Heart right ventricle (tissue), 16 donors: Measurements from ENCODE around the gene RSRC2. TPM values are rescaled to one million over a fixed set of nuclear protein-coding genes. Genes with fewer than 3 reads are reported as not detected.
"Not testable (repeated sequence)": the region's sequence is repeated elsewhere in the genome, so short reads cannot be mapped to it uniquely, and the experiment has no call there.

Experiments used
- ATAC-seq, 8 donors: fragments of 200-7000 bp; cut with Tn5 transposase; one replicate each; pipeline ENCODE4 v1.9.1; 2020; ENCODE audit warnings: mild to moderate bottlenecking in 8 of 8, moderate library complexity in 8 of 8, moderate number of reproducible peaks in 1 of 8
- DNase-seq, 2 donors: peaks; one replicate each; pipeline ENCODE4 v3.0.0-alpha.2; 2020
- H3K27ac ChIP-seq, 10 donors: fragments of 200-600 bp; sonication (generic) in 2 of 10; one replicate each; pipeline versions ENCODE4 v1.5.0 to v1.8.0; 2020 to 2022; ENCODE audit warnings: mild to moderate bottlenecking in 3 of 10
- H3K27me3 ChIP-seq, 7 donors: fragments of 200-600 bp; one replicate each; pipeline ENCODE4 v1.8.0; 2021 to 2022; ENCODE audit warnings: mild to moderate bottlenecking in 2 of 7
- H3K36me3 ChIP-seq, 9 donors: fragments of 200-600 bp; sonication (generic) in 1 of 9; one replicate each; pipeline versions ENCODE4 v1.5.0 to v1.8.0; 2020 to 2022; ENCODE audit warnings: mild to moderate bottlenecking in 2 of 9
- H3K4me1 ChIP-seq, 9 donors: fragments of 200-600 bp; sonication (generic) in 1 of 9; one replicate each; pipeline versions ENCODE4 v1.5.0 to v1.8.0; 2020 to 2022; ENCODE audit warnings: mild to moderate bottlenecking in 4 of 9
- H3K4me3 ChIP-seq, 10 donors: fragments of 200-600 bp; sonication (generic) in 2 of 10; one replicate each; pipeline versions ENCODE4 v1.5.0 to v1.8.0; 2020 to 2022; ENCODE audit warnings: mild to moderate bottlenecking in 7 of 10, moderate library complexity in 2 of 10
- H3K9me3 ChIP-seq, 11 donors: fragments of 200-600 bp in 10 of 11; sonication (generic) in 2 of 11; one replicate each; pipeline versions ENCODE4 v1.5.0 to v1.8.0; 2013 to 2022; ENCODE audit warnings: mild to moderate bottlenecking in 2 of 11, control low read depth in 1 of 11, moderate library complexity in 1 of 11
- CTCF ChIP-seq, 9 donors: fragments of 200-600 bp; sonication (generic) in 2 of 9; IDR thresholded peaks; one replicate each; pipeline versions ENCODE4 v1.5.0 to v1.8.0; 2021 to 2022; ENCODE audit warnings: antibody characterized with exemption in 9 of 9, mild to moderate bottlenecking in 5 of 9, moderate library complexity in 1 of 9
- WGBS, 2 donors: extraction: QIAGEN DNeasy Blood & Tissue Kit; methylation state at CpG; one replicate each; pipeline ENCODE4 v1.1.7; 2013; ENCODE audit warnings: inconsistent platforms in 1 of 2; 5-methylcytosine and 5-hydroxymethylcytosine counted together
- intact Hi-C, 10 donors: fragments of 100-400 bp; cut with DNase I; formaldehyde crosslinking; loops; one replicate each; pipeline versions ENCODE4 v1.11.1 to v1.14.2; 2022
- polyA plus RNA-seq, 2 donors: library from polyadenylated mRNA; stranded (reverse); fragments of 200-250 nt; gene quantifications; one replicate each; pipeline ENCODE4 v1.2.3, GENCODE V29; 2013
- total RNA-seq, 10 donors: library from RNA; stranded (reverse); fragmentation: NEBNext Ultra II Directional in 3 of 10; extraction: Animal tissue kit (Norgen Biotek cat#: 25700) in 3 of 10; gene quantifications; one replicate each; pipeline versions ENCODE4 v1.2.1 to v1.2.4, GENCODE V29; 2021 to 2023
- donor health status: Arrhythmogenic right ventricular cardiomyopathy.
- donor health status: ischemic (EF 13 %, LVEDD 7.1; RV severe dilation, severe dysfunction).
- donor health status: healthy with polysubstance abuse.
- donor health status: DM: no; HTN: yes; CAD: no.
- donor health status: DM: no; HTN: no; CAD: no.
- donor health status: ischemic (EF 25% LVEDD 6.9; RV normal size, moderate dysfunction).
- donor health status: ischemic (EF 25% LVEDD 5.7; RV mildly dilated, moderate dysfunction).
- donor health status: healthy.
- donor health status: DM: yes; HTN: yes; CAD: no.
- donor health status: Ischemic cardiomyopathy.
- donor health status: ischemic (EF 35%, LVEDD 5.7; RV mildly dilated, moderate dysfunction).
- donor health status: nonischemic (EF 11% LVEDD 7.7; RV severe dilation, severe dysfunction).
- donor health status: DM: yes; HTN: yes; CAD: no.
- donor health status: PGD.
- donor health status: ischemic (EF 29% LVEDD 5.4; RV normal size, mild dysfunction).
- donor health status: nonischemic (EF 23%, LVEDD 6.1; RV moderate dilation, normal function).

RSRC2 gene
- total and polyA plus RNA-seq, 12 donors = 31.3 to 48.9 (median 40.6) TPM

GRCh38 chr12:122515275-122515674, 11.5 kb downstream of the RSRC2 start:
- H3K4me1 ChIP-seq = peaks cover 0 to 21% (median 0%) of the 10 kb centered on the region in 9 donors
- no peak for TF ChIP-seq CTCF (IDR thresholded peaks at IDR 0.05)
- H3K27me3 ChIP-seq = no peaks in the 10 kb centered on the region
- intact Hi-C loops = no loop called here
- no peak overlapping the region for H3K27ac ChIP-seq
- H3K36me3 ChIP-seq = peaks cover 0 to 100% (median 92%) of the 10 kb centered on the region in 9 donors
- DNase-seq (no peak), ATAC-seq (no peak)
- no peak overlapping the region for H3K4me3 ChIP-seq
- H3K9me3 ChIP-seq = no peaks in the 10 kb centered on the region
- WGBS, 2 donors = 96 to 97% methylated on average over 2 of the region's 2 CpGs

- H3K27ac ChIP-seq = no peak overlapping the region
- H3K36me3 ChIP-seq = peaks cover 0 to 100% (median 92%) of the 10 kb centered on the region in 9 donors
- DNase-seq = no peak
- ATAC-seq = no peak
- WGBS, 2 donors = 90 to 91% methylated on average over 4 of the region's 4 CpGs
- H3K27me3 ChIP-seq = no peaks in the 10 kb centered on the region
- H3K4me3 ChIP-seq = no peak overlapping the region
- peaks cover 0 to 7% (median 0%) of the 10 kb centered on the region in 9 donors for H3K4me1 ChIP-seq
- no peak for TF ChIP-seq CTCF (IDR thresholded peaks at IDR 0.05)
- intact Hi-C loops = no loop called here
- no peaks in the 10 kb centered on the region for H3K9me3 ChIP-seq
These were observed 13.1 kb downstream of the RSRC2 start for GRCh38 chr12:122513660-122514059.

GRCh38 chr12:122513028-122513427, 13.7 kb downstream of the RSRC2 start:
- H3K27me3 ChIP-seq, H3K9me3 ChIP-seq, H3K27ac ChIP-seq, ATAC-seq, DNase-seq, H3K4me1 ChIP-seq, H3K4me3 ChIP-seq, intact Hi-C loops: not testable (repeated sequence)
- 87 to 92% methylated on average over 3 of the region's 3 CpGs for WGBS, 2 donors
- H3K36me3 ChIP-seq = peaks cover 0 to 100% (median 92%) of the 10 kb centered on the region in 9 donors

- H3K4me3 ChIP-seq = no peak overlapping the region
- ATAC-seq (peak in 5 of 8 donors; percentile 60 to 87 (median 71)), DNase-seq (no peak)
- intact Hi-C loops = no loop called here
- peaks cover 6 to 100% (median 95%) of the 10 kb centered on the region in 9 donors for H3K36me3 ChIP-seq
- H3K9me3 ChIP-seq = no peaks in the 10 kb centered on the region
- H3K27me3 ChIP-seq = no peaks in the 10 kb centered on the region
- WGBS, 2 donors = 84 to 92% methylated on average over 5 of the region's 5 CpGs
- H3K4me1 ChIP-seq = peaks cover 0 to 11% (median 0%) of the 10 kb centered on the region in 9 donors
- TF ChIP-seq CTCF (IDR thresholded peaks at IDR 0.05) = no peak
- no peak overlapping the region for H3K27ac ChIP-seq
These were observed 18.6 kb downstream of the RSRC2 start for GRCh38 chr12:122508163-122508562.

GRCh38 chr12:122506393-122506938, 20.3 kb downstream of the RSRC2 start:
- DNase-seq = no peak
- 94% methylated on average over 5 of the region's 5 CpGs for WGBS, 2 donors
- no peak overlapping the region for H3K4me3 ChIP-seq
- H3K9me3 ChIP-seq = no peaks in the 10 kb centered on the region
- H3K36me3 ChIP-seq = peaks cover 8 to 93% (median 80%) of the 10 kb centered on the region in 9 donors
- peaks cover 0 to 13% (median 3%) of the 10 kb centered on the region in 9 donors for H3K4me1 ChIP-seq
- TF ChIP-seq CTCF (IDR thresholded peaks at IDR 0.05) = no peak
- no peak overlapping the region for H3K27ac ChIP-seq
- H3K27me3 ChIP-seq = no peaks in the 10 kb centered on the region
- no peak for ATAC-seq
- intact Hi-C loops = no loop called here
